A549 treated with Mapracorat at 1 μM for 4 hours (cell line): ENCODE results near the gene C3orf70. TPM values are rescaled to one million over a fixed set of nuclear protein-coding genes. Genes with fewer than 3 reads are reported as not detected.

Experiments
- total RNA-seq: library from RNA; stranded (reverse); fragments of 200-300 nt; extraction: Qiagen RNA extraction; gene quantifications from 5 replicates; pipeline ENCODE4 v1.2.3, GENCODE V29; 2022

The C3orf70 gene, protein sequence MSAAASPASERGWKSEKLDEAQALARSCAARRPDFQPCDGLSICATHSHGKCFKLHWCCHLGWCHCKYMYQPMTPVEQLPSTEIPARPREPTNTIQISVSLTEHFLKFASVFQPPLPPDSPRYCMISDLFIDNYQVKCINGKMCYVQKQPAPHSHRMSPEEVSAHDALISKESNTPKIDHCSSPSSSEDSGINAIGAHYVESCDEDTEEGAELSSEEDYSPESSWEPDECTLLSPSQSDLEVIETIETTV
- total RNA-seq: 0.02 to 0.05 TPM (median 0.04 TPM) in 3 of 5 replicates, not detected in the others

DNA sequence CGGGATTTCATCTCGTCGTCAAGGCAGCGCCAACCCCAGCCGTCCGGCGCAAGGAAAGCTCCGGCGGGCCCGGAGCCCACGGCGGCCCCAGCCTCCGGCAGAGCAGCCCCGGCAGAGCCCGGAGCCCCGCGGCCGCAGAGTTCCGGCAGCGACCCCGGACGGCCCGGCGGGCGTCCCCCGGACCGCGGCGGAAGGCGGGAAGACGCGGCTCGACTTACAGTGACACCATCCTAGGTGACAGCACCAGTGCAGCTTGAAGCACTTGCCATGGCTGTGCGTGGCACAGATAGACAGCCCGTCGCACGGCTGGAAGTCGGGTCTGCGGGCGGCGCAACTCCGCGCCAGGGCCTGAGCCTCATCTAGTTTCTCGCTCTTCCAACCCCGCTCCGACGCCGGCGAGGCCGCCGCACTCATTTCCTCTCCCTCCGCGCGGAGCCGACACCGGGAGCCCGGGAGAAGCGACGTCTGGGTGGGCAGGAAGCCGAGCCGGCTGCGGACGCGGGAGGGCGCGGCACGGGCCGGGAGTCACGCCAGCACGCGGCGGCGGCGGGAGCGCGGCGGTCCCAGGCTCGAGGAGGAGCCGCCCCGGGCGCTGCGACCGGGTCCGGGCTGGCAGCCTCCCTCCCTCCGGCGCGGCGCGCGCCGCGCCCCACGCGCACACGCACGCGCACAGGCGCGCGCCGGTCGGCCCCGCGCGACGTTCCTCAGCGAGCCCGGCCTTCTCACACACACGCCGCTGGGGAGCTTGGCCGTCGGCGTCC, at the start of gene C3orf70:
Gene C3orf70, minus strand, starts transcription at position 651 of the 761 bp plus-strand sequence. Its CDS starts 237 bp downstream, at position 414.

Other genes starting within 250 kb of the C3orf70 start
- gene EHHADH, start 101.0 kb upstream of the C3orf70 start, total RNA-seq: 2.2 to 4.2 TPM (median 3.4 TPM) in 5 replicates
- 12.4 to 15.2 TPM (median 13.0 TPM) in 5 replicates for gene MAP3K13, start 210.1 kb upstream of the C3orf70 start, total RNA-seq